CD14-positive monocyte (primary cell): ENCODE results near the gene MSANTD3. TPM values are rescaled to one million over a fixed set of nuclear protein-coding genes. Genes with fewer than 3 reads are reported as not detected.

Source experiments
- DNase-seq, 3 donors: peaks; one replicate each; pipeline ENCODE4 v3.0.0-alpha.2; 2011 to 2022
- H2AFZ ChIP-seq: 2 replicates; pipeline ENCODE4 v1.6.0; 2012; ENCODE audit warnings: mild to moderate bottlenecking, low read depth, low read length, inconsistent platforms; ENCODE audit not compliant: insufficient read depth, poor library complexity, severe bottlenecking
- H3K27ac ChIP-seq, 2 donors: 1 replicate in 1 of 2; 2 replicates in 1 of 2; pipeline ENCODE4 v1.5.1; 2012 to 2013; ENCODE audit warnings: low read length in 2 of 2, control low read depth in 1 of 2, inconsistent platforms in 1 of 2, low read depth in 1 of 2, mild to moderate bottlenecking in 1 of 2
- H3K27me3 ChIP-seq, 2 donors: one replicate each; pipeline versions ENCODE4 v1.6.0 to v1.6.1; 2011 to 2013; ENCODE audit warnings: low read length in 2 of 2; ENCODE audit not compliant: control insufficient read depth in 2 of 2, insufficient read depth in 2 of 2
- H3K36me3 ChIP-seq, 2 donors: replicated peaks in 1 of 2; 1 replicate in 1 of 2; 2 replicates in 1 of 2; pipeline versions ENCODE4 v1.5.1 to v1.6.1; 2012 to 2013; ENCODE audit warnings: low read length in 2 of 2, control low read depth in 1 of 2, inconsistent platforms in 1 of 2, mild to moderate bottlenecking in 1 of 2; ENCODE audit not compliant: insufficient read depth in 2 of 2, control insufficient read depth in 1 of 2
- H3K4me1 ChIP-seq, 2 donors: 1 replicate in 1 of 2; 2 replicates in 1 of 2; pipeline versions ENCODE4 v1.5.1 to v1.6.1; 2012 to 2013; ENCODE audit warnings: low read length in 2 of 2, control low read depth in 1 of 2, inconsistent platforms in 1 of 2, mild to moderate bottlenecking in 1 of 2, moderate library complexity in 1 of 2; ENCODE audit not compliant: insufficient read depth in 2 of 2, control insufficient read depth in 1 of 2
- H3K4me2 ChIP-seq: replicated peaks from 2 replicates; pipeline ENCODE3; 2012; ENCODE audit warnings: low read length, moderate library complexity, mild to moderate bottlenecking; ENCODE audit not compliant: poor library complexity, severe bottlenecking; ENCODE audit errors: extremely low read depth
- H3K4me3 ChIP-seq, 3 experiments: fragments of 200-600 bp in 1 of 3; sonication (generic) in 1 of 3; replicated peaks in 1 of 3; 1 replicate in 2 of 3; 2 replicates in 1 of 3; pipeline ENCODE4 v1.5.1; 2011 to 2013; ENCODE audit warnings: low read length in 3 of 3, mild to moderate bottlenecking in 3 of 3, control low read depth in 2 of 3, low read depth in 2 of 3, inconsistent platforms in 1 of 3, moderate library complexity in 1 of 3
- H3K79me2 ChIP-seq: 2 replicates; pipeline ENCODE4 v1.6.0; 2012; ENCODE audit warnings: mild to moderate bottlenecking, control low read depth, inconsistent platforms, low read length, moderate library complexity; ENCODE audit not compliant: insufficient read depth
- H3K9ac ChIP-seq: 2 replicates; pipeline ENCODE4 v1.6.0; 2017; ENCODE audit warnings: low read length, mild to moderate bottlenecking; ENCODE audit not compliant: insufficient read depth, poor library complexity, severe bottlenecking
- H3K9me3 ChIP-seq, 2 donors: replicated peaks in 1 of 2; 1 replicate in 1 of 2; 2 replicates in 1 of 2; pipeline versions ENCODE4 v1.5.1 to v1.6.1; 2012 to 2013; ENCODE audit warnings: low read length in 2 of 2, control low read depth in 1 of 2; ENCODE audit not compliant: control insufficient read depth in 1 of 2, insufficient read depth in 1 of 2
- H4K20me1 ChIP-seq: 2 replicates; pipeline ENCODE4 v1.6.0; 2012; ENCODE audit warnings: mild to moderate bottlenecking, low read length, control low read depth, moderate library complexity; ENCODE audit not compliant: insufficient read depth
- H3K27ac Mint-ChIP-seq, 7 donors: one replicate each; pipeline ENCODE4 v1.8.0; 2020; ENCODE audit warnings: mild to moderate bottlenecking in 7 of 7, mixed read lengths in 7 of 7, moderate library complexity in 6 of 7, inconsistent platforms in 2 of 7
- H3K27me3 Mint-ChIP-seq, 3 donors: one replicate each; pipeline ENCODE4 v1.8.0; 2021 to 2022; ENCODE audit warnings: low read depth in 3 of 3, mild to moderate bottlenecking in 3 of 3, mixed read lengths in 3 of 3, moderate library complexity in 3 of 3, inconsistent platforms in 1 of 3
- H3K36me3 Mint-ChIP-seq, 2 donors: one replicate each; pipeline ENCODE4 v1.8.0; 2020; ENCODE audit warnings: mixed read lengths in 2 of 2, inconsistent platforms in 1 of 2, mild to moderate bottlenecking in 1 of 2
- H3K4me1 Mint-ChIP-seq: one replicate; pipeline ENCODE4 v1.8.0; 2020; ENCODE audit warnings: mild to moderate bottlenecking, mixed read lengths
- H3K4me3 Mint-ChIP-seq, 2 donors: one replicate each; pipeline ENCODE4 v1.8.0; 2020; ENCODE audit warnings: mild to moderate bottlenecking in 2 of 2, mixed read lengths in 2 of 2, moderate library complexity in 1 of 2
- H3K9me3 Mint-ChIP-seq, 7 donors: one replicate each; pipeline ENCODE4 v1.8.0; 2020 to 2022; ENCODE audit warnings: mixed read lengths in 7 of 7, mild to moderate bottlenecking in 6 of 7, moderate library complexity in 6 of 7, inconsistent platforms in 2 of 7
- WGBS: methylation state at CpG from one replicate; pipeline ENCODE4 v1.1.5; 2013; ENCODE audit warnings: missing lambda C conversion rate; ENCODE audit not compliant: insufficient coverage; 5-methylcytosine and 5-hydroxymethylcytosine counted together
- intact Hi-C, 2 donors: fragments of 100-400 bp; cut with micrococcal nuclease; formaldehyde crosslinking; loops; one replicate each; pipeline versions ENCODE4 v1.15.0 to v1.15.1; 2023
- polyA plus RNA-seq, 3 donors: library from polyadenylated mRNA; depleted of rRNA in 1 of 3; unstranded in 2 of 3; stranded (reverse) in 1 of 3; fragments of 300-500 nt in 2 of 3; fragments of >200 nt in 1 of 3; fragmentation: Illumina TruSeq in 2 of 3; gene quantifications; 1 replicate in 2 of 3; 2 replicates in 1 of 3; pipeline ENCODE4 v1.2.3, GENCODE V29; 2012 to 2021
- TF ChIP-seq, protein P1 (sequence below): fragments of 200-600 bp; IDR thresholded peaks from one replicate; pipeline ENCODE4 v1.8.0; 2022; ENCODE audit warnings: antibody characterized with exemption, mild to moderate bottlenecking

The MSANTD3 gene
- polyA plus RNA-seq, 3 donors, result 0.82 to 1.7 (median 1.1) TPM

DNA sequence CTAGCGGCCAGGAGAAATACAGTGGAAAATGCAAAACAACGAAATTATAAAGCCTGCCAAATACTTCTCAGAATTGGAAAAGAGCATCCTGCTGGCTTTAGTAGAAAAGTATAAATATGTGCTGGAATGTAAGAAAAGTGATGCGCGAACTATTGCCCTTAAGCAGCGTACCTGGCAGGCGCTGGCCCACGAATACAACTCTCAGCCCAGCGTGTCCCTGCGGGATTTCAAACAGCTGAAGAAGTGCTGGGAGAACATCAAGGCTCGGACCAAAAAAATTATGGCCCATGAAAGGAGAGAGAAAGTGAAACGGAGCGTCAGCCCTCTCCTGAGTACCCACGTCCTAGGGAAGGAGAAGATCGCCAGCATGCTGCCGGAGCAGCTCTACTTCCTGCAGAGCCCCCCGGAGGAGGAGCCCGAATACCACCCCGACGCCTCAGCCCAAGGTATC lies 15.0 kb downstream of the MSANTD3 start:
- Histone ChIP-seq H3K27me3 (no peaks in the 10 kb centered on the region), H4K20me1 (no peaks in the 10 kb centered on the region), H3K9ac (no peak overlapping the region), H3K4me2 (no peak overlapping the region), H3K4me3 (no peak overlapping the region), H3K9me3 (no peaks in the 10 kb centered on the region), H2AFZ (no peak overlapping the region), H3K27ac (no peak overlapping the region), H3K4me1 (peaks cover 5 to 7% of the 10 kb centered on the region in 2 donors), H3K36me3 (no peaks in the 10 kb centered on the region), H3K79me2 (no peaks in the 10 kb centered on the region)
- TF ChIP-seq, protein P1, sequence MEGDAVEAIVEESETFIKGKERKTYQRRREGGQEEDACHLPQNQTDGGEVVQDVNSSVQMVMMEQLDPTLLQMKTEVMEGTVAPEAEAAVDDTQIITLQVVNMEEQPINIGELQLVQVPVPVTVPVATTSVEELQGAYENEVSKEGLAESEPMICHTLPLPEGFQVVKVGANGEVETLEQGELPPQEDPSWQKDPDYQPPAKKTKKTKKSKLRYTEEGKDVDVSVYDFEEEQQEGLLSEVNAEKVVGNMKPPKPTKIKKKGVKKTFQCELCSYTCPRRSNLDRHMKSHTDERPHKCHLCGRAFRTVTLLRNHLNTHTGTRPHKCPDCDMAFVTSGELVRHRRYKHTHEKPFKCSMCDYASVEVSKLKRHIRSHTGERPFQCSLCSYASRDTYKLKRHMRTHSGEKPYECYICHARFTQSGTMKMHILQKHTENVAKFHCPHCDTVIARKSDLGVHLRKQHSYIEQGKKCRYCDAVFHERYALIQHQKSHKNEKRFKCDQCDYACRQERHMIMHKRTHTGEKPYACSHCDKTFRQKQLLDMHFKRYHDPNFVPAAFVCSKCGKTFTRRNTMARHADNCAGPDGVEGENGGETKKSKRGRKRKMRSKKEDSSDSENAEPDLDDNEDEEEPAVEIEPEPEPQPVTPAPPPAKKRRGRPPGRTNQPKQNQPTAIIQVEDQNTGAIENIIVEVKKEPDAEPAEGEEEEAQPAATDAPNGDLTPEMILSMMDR, result no peak
- Mint-ChIP-seq H3K4me1 (peaks cover 13% of the 10 kb centered on the region), H3K9me3 (no peaks in the 10 kb centered on the region), H3K4me3 (peak overlapping the region; percentile 30 to 35), H3K27ac (no peak overlapping the region), H3K36me3 (peaks cover 1 to 14% of the 10 kb centered on the region in 2 donors), H3K27me3 (no peaks in the 10 kb centered on the region)
- intact Hi-C loops, result no loop called here
- no peak for DNase-seq
- 95% methylated on average over 12 of the region's 19 CpGs for WGBS

DNA sequence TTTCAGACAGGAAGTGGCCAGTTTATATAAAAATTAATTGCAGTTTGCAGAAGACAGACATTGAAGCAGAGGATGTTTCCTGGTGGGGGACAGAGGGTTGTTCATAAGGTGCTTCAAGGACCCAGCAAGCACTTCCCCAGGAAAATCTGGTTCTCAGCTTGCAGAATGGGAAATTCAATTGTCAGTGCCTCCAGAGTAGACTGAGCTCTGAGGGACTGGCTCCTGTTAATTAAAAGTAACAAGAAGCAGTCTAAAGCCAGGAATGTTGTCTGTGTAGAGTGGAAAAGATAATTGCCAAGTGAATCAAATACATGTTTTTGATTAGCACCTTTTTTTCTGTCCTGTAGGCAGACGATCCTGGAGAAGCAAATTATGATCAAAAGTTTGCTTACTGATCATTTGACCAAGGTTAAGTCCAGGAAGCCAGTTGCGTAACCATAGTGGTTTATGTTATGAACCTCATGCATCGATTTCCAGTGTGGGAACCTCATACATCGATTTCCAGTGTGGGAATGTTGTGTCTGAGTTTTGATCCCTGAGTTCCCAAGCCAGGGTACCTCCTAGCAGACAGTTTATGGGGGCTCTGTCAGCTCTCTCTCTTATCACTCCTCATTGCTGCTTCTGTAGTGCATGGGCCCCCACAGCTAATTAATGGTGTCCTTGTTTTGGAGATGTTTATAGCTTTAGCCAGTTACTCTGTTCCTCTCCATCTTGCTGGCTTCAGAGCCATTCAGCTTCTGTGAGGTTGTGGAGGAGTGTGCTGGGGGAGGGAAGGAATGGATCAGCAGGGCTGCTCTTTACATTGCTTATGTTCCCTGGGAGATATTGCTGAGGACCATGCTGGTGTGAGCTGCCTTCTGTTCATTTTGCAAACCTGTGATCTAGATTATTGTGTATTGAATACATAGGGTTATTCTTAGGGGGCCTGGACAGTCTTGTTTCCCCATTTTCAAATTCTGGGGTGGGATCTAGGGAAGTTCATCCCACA lies 17.1 kb downstream of the MSANTD3 start:
- H3K4me2 ChIP-seq, result no peak overlapping the region
- TF ChIP-seq, protein P1, result no peak
- H3K79me2 ChIP-seq, result no peaks in the 10 kb centered on the region
- no peaks in the 10 kb centered on the region for H3K27me3 ChIP-seq
- intact Hi-C loops, result no loop called here
- H3K4me1 Mint-ChIP-seq, result peaks cover 13% of the 10 kb centered on the region
- H3K27ac Mint-ChIP-seq, result peak overlapping the region in 2 of 7 donors; percentile 13 to 65
- H4K20me1 ChIP-seq, result no peaks in the 10 kb centered on the region
- no peak overlapping the region for H3K9ac ChIP-seq
- H3K36me3 ChIP-seq, result no peaks in the 10 kb centered on the region
- no peak overlapping the region for H2AFZ ChIP-seq
- H3K9me3 ChIP-seq, result no peaks in the 10 kb centered on the region
- no peak overlapping the region for H3K4me3 ChIP-seq
- no peak overlapping the region for H3K4me3 Mint-ChIP-seq
- H3K27me3 Mint-ChIP-seq, result peaks cover 0 to 1% (median 0%) of the 10 kb centered on the region in 3 donors
- H3K4me1 ChIP-seq, result peaks cover 5 to 7% of the 10 kb centered on the region in 2 donors
- 30% methylated on average over 2 of the region's 4 CpGs for WGBS
- DNase-seq, result no peak
- H3K27ac ChIP-seq, result no peak overlapping the region
- H3K36me3 Mint-ChIP-seq, result peaks cover 1 to 20% of the 10 kb centered on the region in 2 donors
- no peaks in the 10 kb centered on the region for H3K9me3 Mint-ChIP-seq
